Endothelial cell (in vitro differentiated cells): ENCODE measurements around the gene TKT. TPM values are rescaled to one million over a fixed set of nuclear protein-coding genes. Genes with fewer than 3 reads are reported as not detected.

Experiments
- DNase-seq: peaks from one replicate; pipeline ENCODE4 v3.0.0; 2021; ENCODE audit warnings: low spot score
- H3K27ac Mint-ChIP-seq: one replicate; pipeline ENCODE4 v1.8.0; 2021; ENCODE audit warnings: mixed read lengths, inconsistent platforms; ENCODE audit not compliant: unreplicated experiment
- H3K27me3 Mint-ChIP-seq: one replicate; pipeline ENCODE4 v1.8.0; 2021; ENCODE audit warnings: mild to moderate bottlenecking, moderate library complexity, mixed read lengths, inconsistent platforms; ENCODE audit not compliant: unreplicated experiment
- H3K36me3 Mint-ChIP-seq: one replicate; pipeline ENCODE4 v1.8.0; 2021; ENCODE audit warnings: mild to moderate bottlenecking, low read depth, mixed read lengths, inconsistent platforms; ENCODE audit not compliant: unreplicated experiment
- H3K4me1 Mint-ChIP-seq: one replicate; pipeline ENCODE4 v1.8.0; 2021; ENCODE audit warnings: mild to moderate bottlenecking, mixed read lengths, inconsistent platforms; ENCODE audit not compliant: unreplicated experiment
- H3K4me3 Mint-ChIP-seq: one replicate; pipeline ENCODE4 v1.8.0; 2021; ENCODE audit warnings: mild to moderate bottlenecking, mixed read lengths, inconsistent platforms; ENCODE audit not compliant: unreplicated experiment
- H3K9me3 Mint-ChIP-seq: one replicate; pipeline ENCODE4 v1.8.0; 2021; ENCODE audit warnings: mixed read lengths, inconsistent platforms; ENCODE audit not compliant: unreplicated experiment
- CTCF ChIP-seq: fragments of 200-600 bp; sonication (generic); IDR thresholded peaks from one replicate; pipeline ENCODE4 v1.5.0; 2021; ENCODE audit warnings: antibody characterized with exemption; ENCODE audit not compliant: unreplicated experiment
- total RNA-seq: library from RNA; stranded (reverse); fragmentation: NEBNext Ultra II Directional; extraction: Animal tissue kit (Norgen Biotek cat#: 25700); gene quantifications from one replicate; pipeline ENCODE4 v1.2.1, GENCODE V29; 2021; ENCODE audit not compliant: unreplicated experiment

The TKT gene
- total RNA-seq, 1 donor from 2014 or later: 305 TPM

GRCh38 chr3:53216723-53217122, 39.1 kb downstream of the TKT start:
- H3K36me3 Mint-ChIP-seq: peaks cover 3% of the 10 kb centered on the region
- no peak overlapping the region for H3K27ac Mint-ChIP-seq
- DNase-seq: no peak
- peaks cover 8% of the 10 kb centered on the region for H3K27me3 Mint-ChIP-seq
- no peak for TF ChIP-seq CTCF
- H3K4me3 Mint-ChIP-seq: no peak overlapping the region
- no peaks in the 10 kb centered on the region for H3K9me3 Mint-ChIP-seq
- H3K4me1 Mint-ChIP-seq: peaks cover 3% of the 10 kb centered on the region

GRCh38 chr3:53215816-53216215, 40.0 kb downstream of the TKT start:
- no peak for TF ChIP-seq CTCF
- Mint-ChIP-seq H3K4me1 (peaks cover 3% of the 10 kb centered on the region), H3K9me3 (no peaks in the 10 kb centered on the region), H3K4me3 (no peak overlapping the region), H3K36me3 (peaks cover 2% of the 10 kb centered on the region), H3K27ac (no peak overlapping the region), H3K27me3 (peaks cover 7% of the 10 kb centered on the region)
- DNase-seq: no peak

- Mint-ChIP-seq H3K9me3 (no peaks in the 10 kb centered on the region), H3K4me3 (no peak overlapping the region), H3K27ac (no peak overlapping the region), H3K36me3 (no peaks in the 10 kb centered on the region), H3K27me3 (peaks cover 8% of the 10 kb centered on the region), H3K4me1 (peaks cover 3% of the 10 kb centered on the region)
- DNase-seq: no peak
- no peak for TF ChIP-seq CTCF
Measured at GRCh38 chr3:53213276-53213675, 42.5 kb downstream of the TKT start.

- Mint-ChIP-seq H3K27me3 (peaks cover 6% of the 10 kb centered on the region), H3K4me1 (no peaks in the 10 kb centered on the region), H3K27ac (no peak overlapping the region), H3K4me3 (no peak overlapping the region), H3K36me3 (no peaks in the 10 kb centered on the region), H3K9me3 (no peaks in the 10 kb centered on the region)
- TF ChIP-seq CTCF: no peak
- no peak for DNase-seq
Measured at GRCh38 chr3:53211706-53212702, 43.8 kb downstream of the TKT start.
